ENCODE results near the gene FUBP1. TPM values are rescaled to one million over a fixed set of nuclear protein-coding genes. Genes with fewer than 3 reads are reported as not detected.

Gene FUBP1
- total RNA-seq, 1 experiment from 2014 or later: 125 TPM

DNA sequence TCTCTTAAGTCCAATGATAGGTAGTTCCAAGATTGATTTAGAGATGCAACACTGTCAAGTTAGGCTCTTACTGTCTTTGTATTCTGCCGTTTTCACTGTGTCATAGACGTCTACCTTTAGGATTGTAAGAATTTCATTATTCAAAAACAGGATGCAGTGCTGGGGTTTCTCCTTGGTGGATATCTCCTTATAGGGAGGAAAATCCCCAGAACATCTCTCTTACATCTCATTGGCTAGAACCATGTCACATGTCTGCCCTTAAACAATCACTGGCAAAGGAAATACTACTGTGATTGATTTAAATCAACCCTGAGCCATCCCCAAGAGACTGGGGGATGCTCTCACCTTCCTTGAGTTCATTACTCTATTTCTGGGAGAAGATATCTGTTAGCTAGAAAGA is 10.9 kb upstream of the FUBP1 start:
- Histone ChIP-seq H3K4me2 (ENCODE audit: low read length) (no peak overlapping the region), H4K20me1 (ENCODE audit: insufficient read depth) (no peaks in the 10 kb centered on the region), H3K36me3 (ENCODE audit: control insufficient read depth in 1 of 2, insufficient read depth in 2 of 2, low read length in 2 of 2) (no peaks in the 10 kb centered on the region), H3K9me3 (ENCODE audit: control insufficient read depth in 1 of 2, insufficient read depth in 1 of 2, low read depth in 1 of 2, low read length in 2 of 2) (no peaks in the 10 kb centered on the region), H2AFZ (ENCODE audit: low read depth, low read length, poor library complexity, severe bottlenecking) (no peak overlapping the region), H3K4me3 (replicated peaks in 1 of 2; ENCODE audit: low read depth in 1 of 2, low read length in 2 of 2) (no peak overlapping the region), H3K27me3 (ENCODE audit: insufficient read depth, low read length) (no peaks in the 10 kb centered on the region), H3K9me2 (ENCODE audit: insufficient read depth) (no peaks in the 10 kb centered on the region; the same call in 1 of the 2 replicates), H3K79me2 (ENCODE audit: insufficient read depth, low read length) (peaks cover 73% of the 10 kb centered on the region), H3K27ac (ENCODE audit: low read depth, low read length) (no peak overlapping the region), H3K4me1 (ENCODE audit: control insufficient read depth in 1 of 2, insufficient read depth in 2 of 2, low read length in 2 of 2) (peaks cover 0 to 13% of the 10 kb centered on the region in 2 experiments; a peak in 1 of 4 replicates), H3K9ac (ENCODE audit: low read length) (no peak overlapping the region)
- no TSS peak for BruUV-seq (replicated peaks)
- POLR2A ChIA-PET: interaction anchor here (4.2 kb wide), 1 partner anchor 15 kb away, joined by 26 read pairs; the partner anchor contains the start of gene DNAJB4
- ATAC-seq: no peak
- DNase-seq (ENCODE audit: low read depth, low spot score): no peak
- RAD21 ChIA-PET (ENCODE audit: low non-redundant PET in 1 of 2, low total read pairs in 2 of 2, uncharacterized antibody in 2 of 2, unreplicated experiment in 2 of 2): no interaction called here
- intact Hi-C loops (cut with micrococcal nuclease): no loop called here
- TF ChIP-seq YY1 (IDR thresholded peaks at IDR 0.05; ENCODE audit: extremely low read depth, insufficient replicate concordance, low read depth, low read length): no peak
- TF ChIP-seq SP1 (IDR thresholded peaks at IDR 0.05; ENCODE audit: low read depth): no peak
- TF ChIP-seq TCF7L2 (IDR thresholded peaks at IDR 0.05; ENCODE audit: borderline replicate concordance, extremely low read depth, insufficient read depth, insufficient read length): no peak
- TF ChIP-seq, protein P1, sequence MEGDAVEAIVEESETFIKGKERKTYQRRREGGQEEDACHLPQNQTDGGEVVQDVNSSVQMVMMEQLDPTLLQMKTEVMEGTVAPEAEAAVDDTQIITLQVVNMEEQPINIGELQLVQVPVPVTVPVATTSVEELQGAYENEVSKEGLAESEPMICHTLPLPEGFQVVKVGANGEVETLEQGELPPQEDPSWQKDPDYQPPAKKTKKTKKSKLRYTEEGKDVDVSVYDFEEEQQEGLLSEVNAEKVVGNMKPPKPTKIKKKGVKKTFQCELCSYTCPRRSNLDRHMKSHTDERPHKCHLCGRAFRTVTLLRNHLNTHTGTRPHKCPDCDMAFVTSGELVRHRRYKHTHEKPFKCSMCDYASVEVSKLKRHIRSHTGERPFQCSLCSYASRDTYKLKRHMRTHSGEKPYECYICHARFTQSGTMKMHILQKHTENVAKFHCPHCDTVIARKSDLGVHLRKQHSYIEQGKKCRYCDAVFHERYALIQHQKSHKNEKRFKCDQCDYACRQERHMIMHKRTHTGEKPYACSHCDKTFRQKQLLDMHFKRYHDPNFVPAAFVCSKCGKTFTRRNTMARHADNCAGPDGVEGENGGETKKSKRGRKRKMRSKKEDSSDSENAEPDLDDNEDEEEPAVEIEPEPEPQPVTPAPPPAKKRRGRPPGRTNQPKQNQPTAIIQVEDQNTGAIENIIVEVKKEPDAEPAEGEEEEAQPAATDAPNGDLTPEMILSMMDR (IDR thresholded peaks at IDR 0.05 in 2 of 3, conservative IDR thresholded peaks at IDR 0.05 in 1 of 3; ENCODE audit: borderline replicate concordance in 1 of 3, insufficient read depth in 1 of 3, low read depth in 2 of 3, low read length in 2 of 3): no peak
- no peak for TF ChIP-seq JUND (IDR thresholded peaks at IDR 0.05)
- CTCF ChIA-PET: no interaction called here

DNA sequence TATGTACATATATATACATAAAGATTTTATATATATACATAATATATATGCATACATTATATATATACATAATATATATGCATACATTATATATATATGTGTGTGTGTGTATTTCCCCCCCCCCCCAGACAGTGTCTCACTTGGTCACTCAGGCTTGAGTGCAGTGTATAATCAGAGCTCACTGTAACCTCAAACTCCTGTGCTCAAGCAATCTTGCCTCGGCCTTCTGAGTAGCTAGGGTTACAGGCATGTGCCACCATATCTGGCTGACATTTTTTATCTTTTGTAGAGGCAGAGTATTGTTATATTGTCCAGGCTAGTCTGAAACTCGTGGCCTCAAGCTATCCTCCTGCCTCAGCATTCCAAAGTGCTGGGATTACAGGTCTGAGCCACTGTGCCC is 9.0 kb upstream of the FUBP1 start:
- POLR2A ChIA-PET: interaction anchor here (4.2 kb wide), 1 partner anchor 16 kb away, joined by 26 read pairs; the partner anchor contains the start of gene DNAJB4
- CTCF ChIA-PET: no interaction called here

More for the DNA sequence above, 9.0 kb upstream of the FUBP1 start:
- Histone ChIP-seq H2AFZ (ENCODE audit: low read depth, low read length, poor library complexity, severe bottlenecking) (no peak overlapping the region), H3K4me3 (replicated peaks in 1 of 2; ENCODE audit: low read depth in 1 of 2, low read length in 2 of 2) (no peak overlapping the region), H3K4me1 (ENCODE audit: control insufficient read depth in 1 of 2, insufficient read depth in 2 of 2, low read length in 2 of 2) (peaks cover 0 to 13% of the 10 kb centered on the region in 2 experiments; a peak in 1 of 4 replicates), H3K27ac (ENCODE audit: low read depth, low read length) (no peak overlapping the region), H3K4me2 (ENCODE audit: low read length) (no peak overlapping the region), H3K36me3 (ENCODE audit: control insufficient read depth in 1 of 2, insufficient read depth in 2 of 2, low read length in 2 of 2) (no peaks in the 10 kb centered on the region), H3K27me3 (ENCODE audit: insufficient read depth, low read length) (no peaks in the 10 kb centered on the region), H3K9ac (ENCODE audit: low read length) (no peak overlapping the region), H3K79me2 (ENCODE audit: insufficient read depth, low read length) (peaks cover 80% of the 10 kb centered on the region), H3K9me3 (ENCODE audit: control insufficient read depth in 1 of 2, insufficient read depth in 1 of 2, low read depth in 1 of 2, low read length in 2 of 2) (no peaks in the 10 kb centered on the region), H3K9me2 (ENCODE audit: insufficient read depth) (no peaks in the 10 kb centered on the region), H4K20me1 (ENCODE audit: insufficient read depth) (no peaks in the 10 kb centered on the region)
- no TSS peak for BruUV-seq (replicated peaks)
- ATAC-seq (no peak), DNase-seq (ENCODE audit: low read depth, low spot score) (no peak)
- RAD21 ChIA-PET (ENCODE audit: low non-redundant PET in 1 of 2, low total read pairs in 2 of 2, uncharacterized antibody in 2 of 2, unreplicated experiment in 2 of 2): no interaction called here
- intact Hi-C loops (cut with micrococcal nuclease): no loop called here
- no peak for TF ChIP-seq ZNF274 (IDR thresholded peaks at IDR 0.05; ENCODE audit: low read depth, low read length)
- TF ChIP-seq, protein P2, sequence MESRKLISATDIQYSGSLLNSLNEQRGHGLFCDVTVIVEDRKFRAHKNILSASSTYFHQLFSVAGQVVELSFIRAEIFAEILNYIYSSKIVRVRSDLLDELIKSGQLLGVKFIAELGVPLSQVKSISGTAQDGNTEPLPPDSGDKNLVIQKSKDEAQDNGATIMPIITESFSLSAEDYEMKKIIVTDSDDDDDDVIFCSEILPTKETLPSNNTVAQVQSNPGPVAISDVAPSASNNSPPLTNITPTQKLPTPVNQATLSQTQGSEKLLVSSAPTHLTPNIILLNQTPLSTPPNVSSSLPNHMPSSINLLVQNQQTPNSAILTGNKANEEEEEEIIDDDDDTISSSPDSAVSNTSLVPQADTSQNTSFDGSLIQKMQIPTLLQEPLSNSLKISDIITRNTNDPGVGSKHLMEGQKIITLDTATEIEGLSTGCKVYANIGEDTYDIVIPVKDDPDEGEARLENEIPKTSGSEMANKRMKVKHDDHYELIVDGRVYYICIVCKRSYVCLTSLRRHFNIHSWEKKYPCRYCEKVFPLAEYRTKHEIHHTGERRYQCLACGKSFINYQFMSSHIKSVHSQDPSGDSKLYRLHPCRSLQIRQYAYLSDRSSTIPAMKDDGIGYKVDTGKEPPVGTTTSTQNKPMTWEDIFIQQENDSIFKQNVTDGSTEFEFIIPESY (IDR thresholded peaks at IDR 0.05; ENCODE audit: extremely low read depth, insufficient replicate concordance, low read length): no peak
- TF ChIP-seq JUND (IDR thresholded peaks at IDR 0.05): no peak
